ENCODE measurements around the gene TBRG4. TPM values are rescaled to one million over a fixed set of nuclear protein-coding genes. Genes with fewer than 3 reads are reported as not detected.

TBRG4 gene
- polyA plus RNA-seq, 1 donor from 2014 or later = 52.8 TPM

GRCh38 chr7:45150199-45150598 is 38.7 kb upstream of the TBRG4 start:
- Histone ChIP-seq H3F3A (ENCODE audit: insufficient read depth, low read length, poor library complexity, severe bottlenecking) (no peaks in the 10 kb centered on the region), H3K9me2 (ENCODE audit: insufficient read depth, low read length) (no peaks in the 10 kb centered on the region), H3K27me3 (ENCODE audit: insufficient read depth, low read depth, low read length) (no peaks in the 10 kb centered on the region), H3K4me2 (ENCODE audit: low read length) (no peak overlapping the region), H4K20me1 (ENCODE audit: insufficient read depth) (no peaks in the 10 kb centered on the region), H3K36me3 (ENCODE audit: insufficient read depth, low read length) (no peaks in the 10 kb centered on the region), H3K9ac (ENCODE audit: low read length) (no peak overlapping the region), H3K9me3 (ENCODE audit: low read length) (no peaks in the 10 kb centered on the region), H3K79me2 (replicated peaks; ENCODE audit: insufficient read depth, low read length) (no peaks in the 10 kb centered on the region), H3K4me3 (ENCODE audit: low read length) (no peak overlapping the region), H3K27ac (ENCODE audit: low read length) (no peak overlapping the region), H2AFZ (ENCODE audit: low read depth, low read length) (no peak overlapping the region)
- TF ChIP-seq REST (IDR thresholded peaks at IDR 0.05; ENCODE audit: borderline replicate concordance) (no peak), SMC3 (conservative IDR thresholded peaks at IDR 0.05; ENCODE audit: poor library complexity) (no peak), POLR2AphosphoS5 (IDR thresholded peaks at IDR 0.05) (no peak), EP300 (conservative IDR thresholded peaks at IDR 0.05; ENCODE audit: poor library complexity, severe bottlenecking) (no peak)

- Histone ChIP-seq H3K4me2 (ENCODE audit: low read length) (no peak overlapping the region), H3K27me3 (ENCODE audit: insufficient read depth, low read depth, low read length) (no peaks in the 10 kb centered on the region), H3K9me3 (ENCODE audit: low read length) (no peaks in the 10 kb centered on the region), H3K4me3 (ENCODE audit: low read length) (no peak overlapping the region), H3K36me3 (ENCODE audit: insufficient read depth, low read length) (no peaks in the 10 kb centered on the region), H3K27ac (ENCODE audit: low read length) (no peak overlapping the region), H4K20me1 (ENCODE audit: insufficient read depth) (no peaks in the 10 kb centered on the region), H3F3A (ENCODE audit: insufficient read depth, low read length, poor library complexity, severe bottlenecking) (no peaks in the 10 kb centered on the region), H3K9me2 (ENCODE audit: insufficient read depth, low read length) (no peaks in the 10 kb centered on the region), H3K79me2 (replicated peaks; ENCODE audit: insufficient read depth, low read length) (no peaks in the 10 kb centered on the region), H2AFZ (ENCODE audit: low read depth, low read length) (no peak overlapping the region), H3K9ac (ENCODE audit: low read length) (no peak overlapping the region)
- TF ChIP-seq RAD21 (conservative IDR thresholded peaks at IDR 0.05) (no peak), POLR2AphosphoS5 (IDR thresholded peaks at IDR 0.05) (no peak), EP300 (conservative IDR thresholded peaks at IDR 0.05; ENCODE audit: poor library complexity, severe bottlenecking) (no peak), SMC3 (conservative IDR thresholded peaks at IDR 0.05; ENCODE audit: poor library complexity) (no peak), REST (IDR thresholded peaks at IDR 0.05; ENCODE audit: borderline replicate concordance) (no peak), TAF1 (IDR thresholded peaks at IDR 0.05; ENCODE audit: low read depth) (no peak), MXI1 (conservative IDR thresholded peaks at IDR 0.05; ENCODE audit: poor library complexity, severe bottlenecking) (no peak), EZH2 (IDR thresholded peaks at IDR 0.05; ENCODE audit: borderline replicate concordance, insufficient read depth, low read length, poor library complexity, severe bottlenecking) (no peak), CTCF (IDR thresholded peaks at IDR 0.05; ENCODE audit: poor library complexity, severe bottlenecking) (no peak)
Measured at GRCh38 chr7:45149606-45150005, 38.1 kb upstream of the TBRG4 start.
